ENCODE results near the gene GPR132.
A peak's percentile ranks its signal among the peaks of the same experiment; 100 is the strongest.
"Not testable (repeated sequence)": the region's sequence is repeated elsewhere in the genome, so short reads cannot be mapped to it uniquely, and the experiment has no call there.

Gene GPR132

GRCh38 chr14:105065280-105066228, at the start of gene GPR132:
TSS of gene GPR132 (minus strand) at chr14:105065430. CDS start at chr14:105055420, 10,010 bp downstream.
- DNase-seq, result no peak

- DNase-seq, result not testable (repeated sequence)
Observed at GRCh38 chr14:105109243-105109642, 44.0 kb upstream of the GPR132 start.

- DNase-seq, result no peak
Observed at GRCh38 chr14:105108516-105108864, 43.3 kb upstream of the GPR132 start.

- no peak for DNase-seq
Observed at GRCh38 chr14:105107781-105108515, 42.7 kb upstream of the GPR132 start.

GRCh38 chr14:105107351-105107750, 42.1 kb upstream of the GPR132 start:
- DNase-seq, result no peak

GRCh38 chr14:105105158-105105557, 39.9 kb upstream of the GPR132 start:
- no peak for DNase-seq

GRCh38 chr14:105102893-105103292, 37.7 kb upstream of the GPR132 start:
- no peak for DNase-seq

GRCh38 chr14:105102361-105102870, 37.2 kb upstream of the GPR132 start:
- no peak for DNase-seq

- DNase-seq, result no peak
Observed at GRCh38 chr14:105100910-105101309, 35.7 kb upstream of the GPR132 start.

- no peak for DNase-seq
Observed at GRCh38 chr14:105099778-105100177, 34.5 kb upstream of the GPR132 start.

GRCh38 chr14:105098316-105098715, 33.1 kb upstream of the GPR132 start:
- no peak for DNase-seq

GRCh38 chr14:105097794-105098127, 32.5 kb upstream of the GPR132 start:
- DNase-seq, result no peak

- no peak for DNase-seq
Observed at GRCh38 chr14:105096206-105096875, 31.1 kb upstream of the GPR132 start.

- no peak for DNase-seq
Observed at GRCh38 chr14:105095236-105095805, 30.1 kb upstream of the GPR132 start.

- no peak for DNase-seq
Observed at GRCh38 chr14:105094193-105094907, 29.1 kb upstream of the GPR132 start.

- peak; percentile 93 for DNase-seq
Observed at GRCh38 chr14:105093431-105094192, 28.4 kb upstream of the GPR132 start.

GRCh38 chr14:105093038-105093430, 27.8 kb upstream of the GPR132 start:
- DNase-seq, result peak; percentile 72

GRCh38 chr14:105092171-105093037, 27.2 kb upstream of the GPR132 start:
- peak; percentile 74 for DNase-seq

GRCh38 chr14:105091517-105092170, 26.4 kb upstream of the GPR132 start:
- peak; percentile 70 for DNase-seq

- DNase-seq, result no peak
Observed at GRCh38 chr14:105091054-105091516, 25.9 kb upstream of the GPR132 start.

All from NCI-H1694 (cell line).